NCI-H1092 (cell line): ENCODE results near the gene EXOC2.
"Not testable (repeated sequence)": the region's sequence is repeated elsewhere in the genome, so short reads cannot be mapped to it uniquely, and the experiment has no call there.

ENCODE experiments used
- DNase-seq: peaks from one replicate; lab custom pipeline; 2025; lab: John Stamatoyannopoulos, UW

The EXOC2 gene

DNA sequence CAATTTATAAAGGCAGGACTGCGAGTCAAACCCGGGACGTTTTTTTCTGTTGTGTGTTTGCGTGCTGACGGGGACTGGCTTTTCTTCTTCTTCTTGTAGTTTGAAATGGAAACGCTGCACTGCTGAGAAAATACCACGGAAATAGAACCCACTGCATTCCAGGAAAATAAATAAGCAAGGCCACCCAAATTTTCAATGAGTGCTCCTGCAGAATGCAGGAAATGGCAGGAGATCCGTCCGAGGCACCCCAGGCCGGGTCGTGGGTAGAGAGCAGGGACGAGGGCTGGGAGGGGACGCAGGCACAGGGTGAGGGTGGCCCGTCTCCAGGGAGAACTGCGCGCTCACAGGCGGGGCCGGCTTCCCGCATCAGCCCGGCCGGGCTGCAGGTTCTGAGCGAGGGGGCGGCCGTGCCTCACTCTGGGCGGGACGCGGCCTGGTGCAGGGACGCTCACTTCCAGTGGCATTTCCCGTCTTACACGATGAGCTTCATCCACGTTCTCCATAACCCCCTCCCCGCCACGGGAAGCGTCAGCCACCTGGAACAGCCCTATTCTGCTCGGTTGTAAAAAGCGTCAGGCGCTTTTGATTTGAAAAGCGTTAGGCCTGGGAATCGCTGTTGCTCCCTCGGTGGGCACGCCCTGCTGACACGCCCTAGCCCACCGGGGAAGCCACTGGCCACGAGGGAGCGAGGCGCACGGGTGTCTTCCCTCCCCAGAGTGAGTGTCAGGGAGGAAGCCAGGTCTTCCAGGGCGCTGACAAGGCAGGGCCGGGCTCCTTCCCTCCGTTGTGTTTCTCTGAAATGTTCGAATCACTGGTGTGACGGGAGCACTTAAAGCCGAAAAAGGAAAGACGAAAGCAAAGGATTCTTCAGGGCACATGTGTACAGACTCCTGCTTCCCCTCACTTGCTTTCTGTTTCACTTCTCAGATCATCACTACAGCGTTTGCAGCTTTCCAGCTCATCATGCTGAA lies 17.9 kb upstream of the EXOC2 start:
- DNase-seq = no peak

DNA sequence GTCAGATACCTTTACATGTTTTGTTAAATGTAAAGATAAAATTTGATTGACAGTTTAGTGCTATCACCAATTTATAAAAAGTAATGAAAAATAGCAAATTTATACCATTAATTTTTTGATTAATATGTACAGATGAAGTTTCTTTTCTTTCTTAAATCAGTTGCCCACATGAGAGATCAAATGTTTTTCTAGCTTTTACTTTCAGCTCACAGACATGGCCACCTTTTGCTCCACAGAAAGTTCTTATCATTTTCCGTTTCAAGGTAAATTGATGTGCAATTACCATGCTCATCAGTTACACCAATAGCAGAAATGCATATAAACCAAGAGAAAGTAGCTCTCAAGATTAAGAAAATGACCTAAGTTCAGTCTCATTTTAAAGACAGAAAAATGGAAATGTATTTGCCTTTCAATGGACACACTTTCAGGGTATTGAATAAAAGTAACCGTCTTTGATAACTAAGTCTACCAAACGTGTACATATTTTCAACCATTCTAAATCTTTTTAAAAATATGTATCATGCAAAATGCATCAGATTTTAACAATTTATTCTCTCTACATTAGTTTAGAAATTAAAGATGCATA lies 16.6 kb upstream of the EXOC2 start:
- no peak for DNase-seq

DNA sequence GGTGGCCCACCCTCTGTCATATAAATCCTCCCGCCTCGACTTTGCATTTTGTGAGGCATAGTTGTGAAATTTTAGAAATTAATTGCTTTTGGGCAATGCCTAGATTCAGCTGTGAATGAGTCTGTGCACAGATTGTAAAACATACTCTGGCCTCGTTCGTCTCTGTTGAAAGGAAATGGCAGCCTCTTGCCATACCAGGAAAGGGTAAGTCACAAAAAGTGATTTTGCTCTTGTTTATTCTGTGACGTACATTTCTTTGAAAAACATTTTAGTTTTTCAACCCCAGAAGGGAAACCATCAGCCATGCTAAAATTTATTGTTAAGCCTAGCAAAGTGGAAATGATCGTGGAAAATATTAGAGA lies 15.3 kb upstream of the EXOC2 start:
- DNase-seq = no peak

DNA sequence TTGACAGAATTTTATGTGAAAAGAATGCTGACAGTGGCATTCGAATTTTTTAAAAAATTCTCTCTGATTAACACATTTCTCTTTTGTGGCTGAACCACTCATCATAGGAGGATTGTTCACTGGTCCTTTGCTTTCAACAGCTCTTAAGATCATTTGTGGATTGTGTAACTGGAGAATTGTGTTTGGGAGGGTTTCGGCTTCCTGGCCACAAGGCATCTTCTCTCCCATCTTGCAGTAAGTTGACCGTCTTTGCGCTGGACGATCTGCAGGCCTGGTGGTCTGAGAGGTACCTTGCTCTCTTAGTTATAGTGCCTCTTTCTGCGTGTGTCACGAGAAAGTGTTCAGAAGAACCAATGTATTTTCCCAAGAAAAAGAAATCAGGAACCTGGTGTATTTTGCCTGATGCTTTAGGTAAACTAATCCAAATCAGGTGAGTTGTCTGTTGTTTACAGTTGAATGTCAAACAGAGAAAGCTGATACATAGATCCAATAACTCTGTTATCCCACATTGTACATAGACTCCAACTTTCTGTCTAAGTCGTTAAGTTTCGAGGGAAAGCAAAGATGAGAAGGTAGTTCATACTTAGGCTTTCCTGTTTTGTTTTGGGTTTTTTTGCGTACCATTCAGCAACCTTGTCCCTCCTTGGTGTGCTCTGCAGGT lies 14.8 kb upstream of the EXOC2 start:
- no peak for DNase-seq

DNA sequence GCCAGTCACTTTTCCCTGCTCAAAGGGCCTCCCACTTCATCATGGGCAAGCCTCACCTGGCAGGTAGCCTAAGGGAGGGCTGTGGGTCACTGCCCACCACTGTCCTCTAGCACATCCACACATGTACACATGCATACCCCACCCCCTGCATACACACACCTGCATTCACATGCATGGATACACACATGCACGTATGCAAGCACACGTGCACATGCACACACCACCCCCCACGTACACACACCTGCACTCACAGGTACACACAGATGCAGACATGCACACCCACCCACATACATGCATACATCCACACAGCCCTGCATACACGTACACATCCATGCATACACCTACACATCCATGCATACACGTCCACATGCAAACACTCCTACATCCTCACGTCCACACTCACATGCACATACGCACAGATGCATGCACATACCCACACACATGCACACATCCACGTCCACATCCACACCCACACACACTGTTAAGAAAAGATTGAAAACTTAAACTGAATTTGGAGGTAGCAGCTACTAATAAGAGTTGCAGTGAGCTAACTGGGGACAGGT lies 14.0 kb upstream of the EXOC2 start:
- no peak for DNase-seq

DNA sequence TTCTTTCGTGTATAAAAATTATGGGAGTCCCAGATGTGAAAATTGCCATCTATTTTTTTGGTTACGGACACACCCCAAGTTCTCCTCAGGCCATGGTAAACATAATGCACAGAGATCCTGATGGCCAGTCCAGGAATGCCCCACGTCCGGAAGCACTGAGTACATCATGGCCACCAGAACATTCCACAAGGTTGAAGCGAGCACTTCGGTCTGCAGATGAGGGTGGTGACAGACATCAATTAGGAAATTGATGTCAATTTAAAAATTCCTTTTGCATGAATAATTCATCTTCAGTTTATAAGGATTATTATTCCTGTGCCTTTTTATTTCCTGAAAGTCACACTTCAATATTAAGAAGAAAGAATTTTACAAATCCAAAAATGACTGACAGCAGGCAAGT lies 13.2 kb upstream of the EXOC2 start:
- DNase-seq = no peak

DNA sequence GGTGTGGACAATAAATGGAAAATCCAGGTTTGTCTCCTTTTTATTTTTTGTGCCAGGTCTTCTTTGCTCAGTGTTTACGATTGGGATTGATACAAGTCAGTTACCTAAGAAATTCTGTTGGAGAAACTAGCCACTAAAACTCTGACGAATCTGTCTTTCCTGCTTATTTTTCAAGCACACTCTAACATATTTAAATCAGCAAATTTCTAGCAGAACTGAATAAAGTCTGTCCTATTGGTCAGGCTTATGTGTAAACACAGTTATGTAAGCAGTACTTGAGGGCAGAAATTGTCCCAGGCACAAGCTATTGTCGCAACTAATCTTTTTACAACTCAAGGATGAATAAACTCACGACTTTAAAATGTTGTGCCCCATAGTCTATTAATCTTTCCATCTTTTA lies 12.1 kb upstream of the EXOC2 start:
- no peak for DNase-seq

DNA sequence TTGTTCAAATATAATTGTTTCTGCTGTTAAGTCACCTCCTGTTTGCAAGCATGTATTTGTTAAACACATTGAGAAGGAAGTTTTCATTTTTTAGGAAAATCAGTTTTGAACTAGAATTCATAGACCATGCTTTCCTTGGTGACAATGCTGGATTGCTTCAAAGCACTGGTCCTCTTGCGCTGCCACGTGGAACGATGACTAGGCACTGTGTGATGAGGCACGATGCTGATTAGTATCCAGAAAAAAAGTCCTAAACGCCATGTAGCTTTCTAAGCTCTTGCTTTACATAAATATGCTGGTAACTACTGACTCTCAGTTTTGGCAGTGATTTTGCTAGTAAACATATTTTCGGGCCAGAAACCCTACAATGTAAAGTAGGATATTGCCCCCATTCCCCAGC lies 11.1 kb upstream of the EXOC2 start:
- DNase-seq = no peak

DNA sequence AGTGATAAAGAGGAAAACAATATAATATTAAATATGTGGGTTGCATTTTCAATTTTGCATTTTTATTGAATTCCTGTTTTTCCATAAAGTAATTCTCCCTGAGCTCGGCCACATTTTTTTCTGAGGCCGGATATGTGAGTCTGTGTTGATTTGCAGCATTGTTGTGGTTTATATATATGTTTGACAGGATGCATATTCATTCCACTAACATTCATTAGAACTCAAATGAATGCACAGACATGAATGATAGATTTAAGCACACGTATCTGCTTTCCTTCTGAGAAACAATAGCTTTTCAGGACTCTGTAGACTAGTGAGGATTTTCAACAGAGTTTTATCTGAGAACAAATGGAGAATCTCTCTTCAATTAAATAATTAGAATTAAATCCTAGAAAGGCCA lies 10.6 kb upstream of the EXOC2 start:
- DNase-seq = no peak

DNA sequence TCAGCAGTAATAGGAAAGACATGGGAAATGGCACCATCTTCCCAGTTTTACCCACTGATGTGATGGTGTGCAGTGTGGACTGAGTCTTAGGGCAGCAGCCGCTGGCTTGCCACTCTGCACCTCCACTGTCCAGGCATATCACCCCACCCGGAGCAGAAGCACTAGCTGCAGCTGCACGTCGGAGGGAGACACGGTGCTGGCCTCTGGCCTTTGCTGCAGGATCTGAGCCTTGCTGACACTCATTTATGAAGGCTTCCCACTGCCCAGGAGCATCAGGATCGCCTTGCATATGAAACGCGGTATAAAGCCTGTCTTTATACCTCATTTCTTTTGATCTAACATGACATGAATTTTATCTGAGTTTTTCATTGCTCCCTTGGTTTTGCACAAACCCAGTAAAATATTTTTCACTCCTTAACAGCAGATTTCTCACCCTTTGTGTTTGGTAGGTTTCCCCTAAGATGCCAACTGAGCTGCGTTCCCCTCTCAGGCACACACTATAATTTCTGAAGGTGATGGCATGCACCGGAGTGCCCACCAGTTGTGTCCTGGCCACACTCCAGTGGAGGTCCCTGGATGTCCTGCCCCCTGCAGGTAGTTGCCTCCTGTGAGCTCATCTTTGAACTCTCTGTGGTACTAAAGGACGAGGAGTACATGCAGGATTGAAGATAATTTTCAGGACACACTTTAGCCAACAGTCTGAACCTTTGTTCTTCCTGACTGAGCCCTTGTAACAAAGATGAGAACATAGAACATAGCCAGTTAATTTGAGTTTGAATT lies 9.0 kb upstream of the EXOC2 start:
- no peak for DNase-seq

DNA sequence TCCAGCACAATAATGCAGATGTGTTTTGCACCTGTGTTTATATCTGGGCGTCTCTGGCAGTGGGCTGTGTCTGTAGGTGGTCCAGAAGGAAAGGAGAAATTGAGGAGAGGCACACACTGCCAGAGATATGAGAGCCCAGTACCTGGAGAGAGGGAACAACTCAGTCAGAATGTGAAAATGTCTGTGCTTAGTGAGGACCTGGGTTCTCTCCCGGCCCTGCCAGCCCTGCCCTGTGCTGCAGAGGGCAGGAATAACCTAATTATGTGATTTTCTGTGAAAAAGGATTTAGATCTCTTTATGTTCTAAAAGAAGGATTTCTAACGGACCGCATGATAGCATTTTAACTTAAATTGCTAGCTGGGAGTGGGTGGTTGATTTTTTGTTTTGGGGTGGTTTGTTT lies 8.3 kb upstream of the EXOC2 start:
- DNase-seq = no peak

DNA sequence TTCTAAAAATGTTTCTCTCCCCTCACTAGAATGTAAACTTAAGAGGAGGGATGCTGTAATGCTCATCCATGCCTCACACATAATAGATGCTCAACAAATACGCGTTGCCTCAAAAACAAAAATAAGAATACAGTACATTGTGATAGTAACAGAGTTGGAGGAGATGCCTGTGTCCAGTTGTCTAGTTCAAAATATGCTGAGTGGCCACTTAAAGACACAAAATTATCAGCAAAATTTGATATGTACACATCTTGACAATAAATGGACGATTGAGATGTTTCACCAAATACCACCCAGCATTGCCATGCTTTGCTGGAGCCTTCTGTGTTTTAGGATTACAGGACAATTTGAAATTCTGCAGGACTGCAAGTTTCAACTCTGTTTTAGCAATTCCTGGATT lies 7.6 kb upstream of the EXOC2 start:
- no peak for DNase-seq

DNA sequence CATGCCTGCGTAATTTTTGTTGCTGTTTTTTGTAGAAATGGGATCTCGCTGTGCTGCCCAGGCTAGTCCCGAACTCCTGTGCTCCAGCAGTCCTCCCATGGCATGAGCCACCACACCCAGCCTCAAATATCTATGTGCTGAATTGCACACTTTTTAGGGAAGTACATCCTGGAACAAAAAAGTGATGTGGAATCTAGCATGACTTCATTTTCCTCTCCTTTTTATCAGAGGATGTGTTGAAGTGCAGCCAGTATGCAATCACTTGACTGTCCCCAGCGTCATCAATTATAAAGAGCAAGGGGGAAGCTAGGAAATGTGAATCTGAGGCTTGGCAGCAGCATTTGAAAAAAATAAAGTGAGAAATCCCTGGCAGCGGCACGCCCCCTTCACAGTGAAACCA lies 6.4 kb upstream of the EXOC2 start:
- DNase-seq = no peak

DNA sequence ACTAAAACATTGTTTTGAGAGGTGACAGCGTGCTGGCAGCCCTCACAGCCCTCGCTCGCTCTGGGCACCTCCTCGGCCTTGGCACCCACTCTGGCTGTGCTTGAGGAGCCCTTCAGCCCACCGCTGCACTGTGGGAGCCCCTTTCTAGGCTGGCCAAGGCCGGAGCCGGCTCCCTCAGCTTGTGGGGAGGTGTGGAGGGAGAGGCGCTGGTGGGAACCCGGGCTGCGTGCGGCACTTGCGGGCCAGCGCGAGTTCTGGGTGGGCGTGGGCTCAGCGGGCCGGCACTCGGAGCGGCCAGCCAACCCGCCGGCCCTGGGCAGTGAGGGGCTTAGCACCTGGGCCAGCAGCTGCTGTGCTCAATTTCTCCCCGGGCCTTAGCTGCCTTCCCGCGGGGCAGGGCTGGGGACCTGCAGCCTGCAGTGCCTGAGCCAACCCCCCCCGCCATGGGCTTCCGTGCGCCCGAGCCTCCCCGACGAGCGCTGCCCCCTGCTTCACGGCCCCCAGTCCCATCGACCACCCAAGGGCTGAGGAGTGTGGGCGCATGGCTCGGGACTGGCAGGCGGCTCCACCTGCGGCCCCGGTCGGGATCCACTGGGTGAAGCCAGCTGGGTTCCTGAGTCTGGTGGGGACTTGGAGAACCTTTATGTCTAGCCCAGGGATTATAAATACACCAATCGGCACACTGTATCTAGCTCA lies 1.6 kb upstream of the EXOC2 start:
- DNase-seq = not testable (repeated sequence)

DNA sequence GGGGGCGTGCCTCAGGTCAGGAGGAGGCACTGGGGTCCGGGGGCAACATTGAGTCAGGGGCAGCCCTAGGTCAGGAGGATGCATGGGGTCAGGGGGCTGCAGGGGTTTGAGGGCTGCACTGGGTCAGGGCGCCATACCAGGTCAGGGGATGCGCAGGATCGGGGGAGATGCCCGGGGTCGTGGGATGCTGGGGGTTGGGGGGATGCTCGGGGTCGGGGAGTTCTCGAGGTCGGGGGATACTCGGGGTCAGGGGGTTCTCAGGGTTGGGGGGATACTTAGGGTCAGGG lies 727 bp upstream of the EXOC2 start:
- DNase-seq = no peak

DNA sequence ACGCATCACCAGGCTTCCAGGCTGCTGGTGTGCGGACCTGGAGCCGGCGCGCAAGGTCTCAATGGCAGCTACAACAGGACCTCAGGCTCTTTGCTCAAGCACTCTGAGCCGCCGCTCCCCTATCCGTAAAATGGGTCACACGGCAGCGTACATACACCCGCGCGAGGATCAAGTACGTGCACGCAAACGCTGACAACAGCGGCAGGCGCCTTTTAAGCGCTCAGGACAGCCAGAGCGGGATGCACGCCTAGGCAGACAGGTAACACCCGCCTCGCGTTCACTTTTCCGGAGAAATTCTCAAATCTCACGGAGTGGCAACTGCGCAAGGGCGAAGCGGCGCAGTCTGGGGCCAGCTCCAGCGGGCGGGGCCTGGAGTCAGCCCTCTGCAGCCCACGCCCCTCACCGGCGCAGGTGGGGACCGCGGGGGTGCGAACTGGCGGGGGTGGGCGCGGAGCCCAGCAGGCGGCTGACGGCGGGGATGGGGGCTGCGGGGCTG lies 535 bp downstream of the EXOC2 start:
- no peak for DNase-seq

DNA sequence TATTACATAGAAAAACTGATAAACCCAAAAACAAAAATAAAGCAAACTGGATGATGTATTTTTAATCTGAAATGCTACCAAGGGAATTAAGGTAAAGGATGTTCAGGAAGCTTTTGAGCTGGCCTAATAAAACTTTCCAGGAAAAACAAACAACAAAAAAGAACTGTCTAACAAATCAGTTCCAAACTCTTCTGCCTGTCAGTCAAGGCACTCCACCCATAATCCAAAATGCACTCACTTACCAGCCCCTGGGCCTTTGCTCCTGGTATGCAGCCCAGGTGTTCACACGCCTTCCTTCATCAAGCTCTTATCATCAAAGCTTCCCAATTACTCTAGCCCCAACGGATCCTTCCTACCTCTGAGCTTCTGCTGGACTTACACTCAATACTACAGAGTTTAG lies 3.7 kb downstream of the EXOC2 start:
- no peak for DNase-seq

DNA sequence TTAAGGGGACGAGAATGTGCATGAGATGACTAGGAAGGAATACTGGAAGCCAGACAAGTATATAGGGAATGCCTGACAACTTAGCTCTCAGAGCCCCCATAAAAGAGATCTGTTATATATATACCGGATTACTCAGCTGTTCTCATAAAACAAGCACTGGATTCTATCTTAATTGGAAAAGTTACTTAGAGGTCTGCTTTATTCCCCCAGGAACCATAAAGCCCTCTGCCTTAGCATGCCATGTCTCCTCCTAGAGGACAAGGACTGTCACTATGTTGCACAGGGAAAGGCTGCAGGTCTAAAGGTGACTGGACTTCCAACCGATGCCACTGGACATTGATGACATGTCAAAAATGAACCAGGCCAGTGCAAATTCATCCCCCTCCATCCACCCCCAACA lies 6.4 kb downstream of the EXOC2 start:
- DNase-seq = no peak

DNA sequence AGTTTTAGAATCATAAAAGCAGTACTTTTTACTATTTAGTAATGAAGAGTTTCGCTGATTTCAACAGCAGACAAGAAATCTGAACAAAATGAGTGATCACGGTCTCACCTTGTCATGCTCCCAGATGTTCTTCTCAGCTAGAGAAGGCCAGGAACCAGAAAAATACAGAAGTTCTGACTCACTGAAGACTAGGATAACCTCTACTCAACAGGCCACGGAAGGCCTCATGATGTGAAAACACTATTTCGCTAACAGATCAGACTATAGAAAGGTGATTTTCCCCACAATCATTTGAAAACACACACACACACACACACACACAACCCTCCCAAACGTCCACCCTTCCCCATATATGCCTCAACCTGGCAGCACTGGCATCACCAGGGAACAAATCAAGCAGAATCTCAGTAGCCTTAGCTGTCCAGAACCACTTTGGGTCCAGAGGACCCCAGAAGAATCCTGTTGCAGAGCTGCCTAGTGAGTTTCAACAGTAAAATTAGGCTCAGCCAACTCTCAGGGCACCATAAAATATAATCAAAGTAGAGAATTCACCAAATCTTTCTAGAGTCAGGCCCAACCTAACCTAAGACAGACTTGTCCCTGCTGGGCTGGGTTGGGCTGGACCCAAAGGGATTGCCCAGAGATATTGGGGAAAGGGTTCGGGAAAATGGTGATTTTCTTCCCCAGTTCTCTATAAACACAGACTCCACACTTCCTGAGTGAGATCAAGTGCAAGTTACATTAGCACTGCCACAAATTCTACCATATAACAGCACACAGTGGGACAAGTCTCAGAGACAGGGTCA lies 7.9 kb downstream of the EXOC2 start:
- no peak for DNase-seq

DNA sequence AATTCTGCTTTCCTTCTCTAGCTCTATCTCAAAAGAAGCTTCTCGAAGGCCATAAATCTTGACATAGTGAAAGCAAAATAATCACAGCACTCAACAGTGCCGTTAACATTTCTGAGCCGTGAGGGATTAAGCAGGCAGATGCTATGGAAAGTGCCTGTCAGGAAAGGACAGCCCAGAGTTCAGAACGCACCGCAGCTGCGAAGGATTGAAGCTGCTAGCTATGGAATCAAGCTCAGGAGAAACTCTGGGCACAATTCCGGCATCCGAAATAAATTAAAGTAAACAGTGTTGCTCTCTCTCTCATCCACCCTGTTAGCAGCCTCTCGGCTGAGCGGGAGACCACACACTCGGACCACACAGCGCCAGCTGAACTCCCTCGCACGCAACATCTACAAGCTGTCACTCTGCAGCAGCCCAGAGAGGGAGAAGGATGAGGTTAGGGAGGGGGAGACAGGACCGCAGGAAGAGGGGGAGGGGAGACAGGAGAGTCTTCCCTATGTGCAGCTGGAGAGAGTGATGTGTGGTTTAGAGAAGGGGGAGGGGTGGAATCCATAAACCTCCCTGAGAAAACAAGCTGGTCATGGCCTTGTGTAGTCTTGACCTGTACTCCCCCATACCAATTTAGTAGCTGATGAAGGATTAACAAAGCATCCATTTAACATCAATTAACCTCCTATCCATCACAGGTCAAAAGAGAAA lies 9.0 kb downstream of the EXOC2 start:
- no peak for DNase-seq
